Adipocyte (in vitro differentiated cells): ENCODE data around the gene PLPPR1.

Experiments
- DNase-seq: peaks from one replicate; pipeline ENCODE4 v3.0.0-alpha.2; 2015; ENCODE audit warnings: low read depth
- H3K27me3 ChIP-seq: replicated peaks from 2 replicates; pipeline ENCODE4 v1.7.0; 2013; ENCODE audit warnings: mild to moderate bottlenecking, low read length, moderate library complexity; ENCODE audit not compliant: control insufficient read depth, insufficient read depth
- H3K36me3 ChIP-seq: 2 replicates; pipeline ENCODE4 v1.7.0; 2013; ENCODE audit warnings: low read length, mild to moderate bottlenecking, moderate library complexity; ENCODE audit not compliant: control insufficient read depth, insufficient read depth, severe bottlenecking
- H3K4me1 ChIP-seq: 2 replicates; pipeline ENCODE4 v1.7.0; 2013; ENCODE audit warnings: mild to moderate bottlenecking, low read length, moderate library complexity; ENCODE audit not compliant: control insufficient read depth, insufficient read depth
- H3K4me3 ChIP-seq: 2 replicates; pipeline ENCODE4 v1.7.0; 2013; ENCODE audit warnings: mild to moderate bottlenecking, low read length, moderate library complexity
- H3K9ac ChIP-seq: 2 replicates; pipeline ENCODE4 v1.7.0; 2013; ENCODE audit warnings: mild to moderate bottlenecking, low read length, moderate library complexity
- H3K9me3 ChIP-seq: 2 replicates; pipeline ENCODE4 v1.7.0; 2013; ENCODE audit warnings: mild to moderate bottlenecking, low read length, moderate library complexity; ENCODE audit not compliant: control insufficient read depth

The PLPPR1 gene

DNA sequence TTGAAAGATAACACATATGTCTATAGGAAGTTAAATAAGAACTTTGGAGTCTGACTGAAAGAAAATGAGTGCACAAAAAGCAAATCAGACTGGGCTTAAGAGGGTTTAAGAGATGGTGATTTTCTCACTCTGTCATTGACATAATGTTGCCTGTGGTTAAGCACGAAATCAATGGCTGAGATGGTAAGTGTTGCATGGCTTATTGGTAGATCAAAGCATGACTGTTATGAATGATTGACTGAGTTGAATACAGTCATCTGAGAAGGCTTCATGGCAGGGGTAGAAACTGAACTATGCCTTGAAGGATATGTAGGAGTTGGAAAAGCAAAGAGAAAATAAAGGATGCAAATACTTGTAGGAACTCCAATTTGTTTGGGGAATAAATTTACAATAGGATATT, 136.6 kb downstream of the PLPPR1 start:
- no peak overlapping the region for H3K9ac ChIP-seq
- no peaks in the 10 kb centered on the region for H3K27me3 ChIP-seq
- no peaks in the 10 kb centered on the region for H3K4me1 ChIP-seq
- H3K36me3 ChIP-seq: no peaks in the 10 kb centered on the region
- DNase-seq: no peak
- H3K9me3 ChIP-seq: no peaks in the 10 kb centered on the region
- no peak overlapping the region for H3K4me3 ChIP-seq

- no peaks in the 10 kb centered on the region for H3K27me3 ChIP-seq
- no peak for DNase-seq
- H3K4me3 ChIP-seq: no peak overlapping the region
- H3K9me3 ChIP-seq: no peaks in the 10 kb centered on the region
- H3K36me3 ChIP-seq: no peaks in the 10 kb centered on the region
- H3K9ac ChIP-seq: no peak overlapping the region
- H3K4me1 ChIP-seq: no peaks in the 10 kb centered on the region
These were observed 139.1 kb downstream of the PLPPR1 start for GRCh38 chr9:101167490-101168134.

- no peaks in the 10 kb centered on the region for H3K36me3 ChIP-seq
- no peaks in the 10 kb centered on the region for H3K4me1 ChIP-seq
- peaks cover 10% of the 10 kb centered on the region for H3K9me3 ChIP-seq
- H3K9ac ChIP-seq: no peak overlapping the region
- no peak for DNase-seq
- H3K27me3 ChIP-seq: no peaks in the 10 kb centered on the region
- H3K4me3 ChIP-seq: no peak overlapping the region
These were observed 144.1 kb downstream of the PLPPR1 start for GRCh38 chr9:101172616-101173015.

DNA sequence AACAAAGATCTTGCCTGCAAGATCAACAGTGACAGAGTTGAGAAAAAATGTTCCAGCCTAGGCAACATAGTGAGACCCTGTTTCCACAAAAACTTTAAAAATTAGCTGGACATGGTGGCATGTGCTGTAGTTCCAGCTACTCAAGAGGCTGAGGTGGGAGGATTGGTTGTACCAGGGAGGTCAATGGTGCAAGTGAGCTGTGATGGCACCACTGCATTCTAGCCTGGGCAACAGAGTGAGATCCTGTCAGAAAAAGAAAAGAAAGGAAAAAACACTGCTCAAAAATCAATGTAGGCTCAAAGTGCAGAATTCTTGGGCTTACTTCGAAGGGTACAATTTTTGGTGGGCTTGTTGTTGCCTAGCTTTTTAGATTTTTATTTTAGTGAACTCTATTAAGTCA, 145.4 kb downstream of the PLPPR1 start:
- Histone ChIP-seq H3K9me3 (peaks cover 10% of the 10 kb centered on the region), H3K4me3 (no peak overlapping the region), H3K4me1 (no peaks in the 10 kb centered on the region), H3K9ac (no peak overlapping the region), H3K27me3 (no peaks in the 10 kb centered on the region), H3K36me3 (no peaks in the 10 kb centered on the region)
- no peak for DNase-seq

- Histone ChIP-seq H3K4me1 (no peaks in the 10 kb centered on the region), H3K9me3 (peaks cover 10% of the 10 kb centered on the region), H3K27me3 (no peaks in the 10 kb centered on the region), H3K36me3 (no peaks in the 10 kb centered on the region), H3K9ac (no peak overlapping the region), H3K4me3 (no peak overlapping the region)
- no peak for DNase-seq
These were observed 147.9 kb downstream of the PLPPR1 start for GRCh38 chr9:101176384-101176783.

GRCh38 chr9:101184813-101185278, 156.3 kb downstream of the PLPPR1 start:
- no peak overlapping the region for H3K4me3 ChIP-seq
- no peaks in the 10 kb centered on the region for H3K27me3 ChIP-seq
- H3K36me3 ChIP-seq: no peaks in the 10 kb centered on the region
- no peak for DNase-seq
- no peak overlapping the region for H3K9ac ChIP-seq
- no peaks in the 10 kb centered on the region for H3K9me3 ChIP-seq
- no peaks in the 10 kb centered on the region for H3K4me1 ChIP-seq

GRCh38 chr9:101191723-101192122, 163.2 kb downstream of the PLPPR1 start:
- Histone ChIP-seq H3K4me3 (no peak overlapping the region), H3K27me3 (no peaks in the 10 kb centered on the region), H3K9me3 (no peaks in the 10 kb centered on the region), H3K9ac (no peak overlapping the region), H3K36me3 (no peaks in the 10 kb centered on the region), H3K4me1 (no peaks in the 10 kb centered on the region)
- no peak for DNase-seq

- H3K4me3 ChIP-seq: no peak overlapping the region
- DNase-seq: no peak
- no peak overlapping the region for H3K9ac ChIP-seq
- no peaks in the 10 kb centered on the region for H3K36me3 ChIP-seq
- no peaks in the 10 kb centered on the region for H3K27me3 ChIP-seq
- H3K4me1 ChIP-seq: no peaks in the 10 kb centered on the region
- no peaks in the 10 kb centered on the region for H3K9me3 ChIP-seq
These were observed 168.5 kb downstream of the PLPPR1 start for GRCh38 chr9:101197026-101197425.

DNA sequence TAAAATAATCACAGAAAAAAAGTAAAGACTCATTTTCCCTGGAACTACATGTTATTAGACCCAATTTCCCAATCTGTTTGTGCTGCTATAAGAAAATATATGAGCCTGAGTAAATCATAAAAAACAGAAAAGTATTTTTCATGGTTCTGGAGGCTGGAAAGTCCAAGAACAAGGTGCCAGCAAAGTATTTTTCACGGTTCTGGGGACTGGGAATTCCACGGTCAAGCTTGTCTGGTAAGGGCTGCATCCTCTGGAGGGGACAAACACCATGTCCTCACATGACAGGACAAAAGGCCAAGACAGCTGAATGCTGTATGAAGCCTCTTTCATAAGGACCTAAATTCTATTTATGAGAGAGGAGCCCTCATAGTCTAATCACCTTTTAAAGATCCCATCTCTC, 172.3 kb downstream of the PLPPR1 start:
- Histone ChIP-seq H3K36me3 (no peaks in the 10 kb centered on the region), H3K27me3 (no peaks in the 10 kb centered on the region), H3K4me1 (no peaks in the 10 kb centered on the region), H3K4me3 (no peak overlapping the region), H3K9me3 (no peaks in the 10 kb centered on the region), H3K9ac (no peak overlapping the region)
- DNase-seq: no peak

DNA sequence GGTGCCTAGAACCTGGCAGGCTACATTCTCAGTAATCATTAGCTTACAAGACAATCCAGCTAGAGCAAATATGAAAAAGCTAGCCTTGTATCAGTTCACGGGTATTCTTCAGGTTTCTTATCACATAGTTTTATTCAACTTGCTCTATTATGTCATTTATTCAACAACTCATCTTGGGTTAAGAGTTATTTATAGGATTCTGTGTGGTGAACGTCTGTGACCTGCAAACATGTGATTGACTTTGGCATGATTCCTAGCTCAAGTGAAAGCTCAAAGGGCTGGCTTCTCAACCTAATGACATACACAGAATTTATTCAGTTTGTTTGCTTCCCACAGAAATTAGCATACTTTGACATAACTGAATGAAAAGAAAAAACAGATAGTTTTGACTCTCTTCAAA, 173.1 kb downstream of the PLPPR1 start:
- no peak for DNase-seq
- Histone ChIP-seq H3K4me3 (no peak overlapping the region), H3K9ac (no peak overlapping the region), H3K9me3 (no peaks in the 10 kb centered on the region), H3K36me3 (no peaks in the 10 kb centered on the region), H3K27me3 (no peaks in the 10 kb centered on the region), H3K4me1 (no peaks in the 10 kb centered on the region)

GRCh38 chr9:101209670-101210069, 181.1 kb downstream of the PLPPR1 start:
- H3K36me3 ChIP-seq: no peaks in the 10 kb centered on the region
- no peak overlapping the region for H3K4me3 ChIP-seq
- H3K27me3 ChIP-seq: no peaks in the 10 kb centered on the region
- no peaks in the 10 kb centered on the region for H3K9me3 ChIP-seq
- DNase-seq: no peak
- H3K9ac ChIP-seq: no peak overlapping the region
- no peaks in the 10 kb centered on the region for H3K4me1 ChIP-seq

GRCh38 chr9:101212661-101213060, 184.1 kb downstream of the PLPPR1 start:
- Histone ChIP-seq H3K27me3 (no peaks in the 10 kb centered on the region), H3K4me3 (no peak overlapping the region), H3K9me3 (no peaks in the 10 kb centered on the region), H3K36me3 (no peaks in the 10 kb centered on the region), H3K4me1 (no peaks in the 10 kb centered on the region), H3K9ac (no peak overlapping the region)
- DNase-seq: no peak
